OCI-LY7 (cell line): Measurements from ENCODE around the gene GRAP2.

Experiments
- EZH2phosphoT487 ChIP-seq: fragments of 200-600 bp; sonication (generic); IDR thresholded peaks from 2 replicates; pipeline ENCODE4 v1.6.1; 2018; ENCODE audit warnings: low read depth, borderline replicate concordance, mild to moderate bottlenecking, mixed run types, antibody characterized with exemption, low read length, moderate library complexity, mixed read lengths
- TF ChIP-seq, protein P1 (sequence below): fragments of 200-600 bp; sonication (generic); conservative IDR thresholded peaks from 2 replicates; pipeline ENCODE4 v1.5.1; 2014; ENCODE audit warnings: mild to moderate bottlenecking, antibody characterized with exemption, low read length, moderate library complexity, mixed read lengths

DNA sequence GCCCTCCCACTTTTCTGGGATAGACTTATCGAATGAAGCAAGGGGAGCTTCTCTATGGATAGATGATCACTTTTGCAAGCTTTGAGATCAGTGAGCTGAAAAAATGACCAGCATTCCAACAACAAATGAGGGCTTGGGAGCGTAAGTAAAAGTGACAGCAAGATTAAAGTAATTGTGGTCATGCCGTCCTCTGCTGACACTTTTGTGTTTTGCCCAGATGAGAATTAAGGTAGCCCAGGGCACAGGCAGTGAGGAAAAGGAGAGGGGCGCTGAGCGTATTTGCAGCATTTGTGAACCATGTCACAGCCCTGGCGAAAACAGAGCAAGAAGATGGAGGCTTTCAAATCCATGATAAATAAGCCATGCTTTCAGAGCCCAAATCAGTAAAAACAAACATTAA lies 34.7 kb downstream of the GRAP2 start:
- TF ChIP-seq, protein P1, sequence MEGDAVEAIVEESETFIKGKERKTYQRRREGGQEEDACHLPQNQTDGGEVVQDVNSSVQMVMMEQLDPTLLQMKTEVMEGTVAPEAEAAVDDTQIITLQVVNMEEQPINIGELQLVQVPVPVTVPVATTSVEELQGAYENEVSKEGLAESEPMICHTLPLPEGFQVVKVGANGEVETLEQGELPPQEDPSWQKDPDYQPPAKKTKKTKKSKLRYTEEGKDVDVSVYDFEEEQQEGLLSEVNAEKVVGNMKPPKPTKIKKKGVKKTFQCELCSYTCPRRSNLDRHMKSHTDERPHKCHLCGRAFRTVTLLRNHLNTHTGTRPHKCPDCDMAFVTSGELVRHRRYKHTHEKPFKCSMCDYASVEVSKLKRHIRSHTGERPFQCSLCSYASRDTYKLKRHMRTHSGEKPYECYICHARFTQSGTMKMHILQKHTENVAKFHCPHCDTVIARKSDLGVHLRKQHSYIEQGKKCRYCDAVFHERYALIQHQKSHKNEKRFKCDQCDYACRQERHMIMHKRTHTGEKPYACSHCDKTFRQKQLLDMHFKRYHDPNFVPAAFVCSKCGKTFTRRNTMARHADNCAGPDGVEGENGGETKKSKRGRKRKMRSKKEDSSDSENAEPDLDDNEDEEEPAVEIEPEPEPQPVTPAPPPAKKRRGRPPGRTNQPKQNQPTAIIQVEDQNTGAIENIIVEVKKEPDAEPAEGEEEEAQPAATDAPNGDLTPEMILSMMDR, result no peak
- TF ChIP-seq EZH2phosphoT487, result no peak
